Measurements from ENCODE around the gene ATP1B4.

- TF ChIP-seq, protein P1, sequence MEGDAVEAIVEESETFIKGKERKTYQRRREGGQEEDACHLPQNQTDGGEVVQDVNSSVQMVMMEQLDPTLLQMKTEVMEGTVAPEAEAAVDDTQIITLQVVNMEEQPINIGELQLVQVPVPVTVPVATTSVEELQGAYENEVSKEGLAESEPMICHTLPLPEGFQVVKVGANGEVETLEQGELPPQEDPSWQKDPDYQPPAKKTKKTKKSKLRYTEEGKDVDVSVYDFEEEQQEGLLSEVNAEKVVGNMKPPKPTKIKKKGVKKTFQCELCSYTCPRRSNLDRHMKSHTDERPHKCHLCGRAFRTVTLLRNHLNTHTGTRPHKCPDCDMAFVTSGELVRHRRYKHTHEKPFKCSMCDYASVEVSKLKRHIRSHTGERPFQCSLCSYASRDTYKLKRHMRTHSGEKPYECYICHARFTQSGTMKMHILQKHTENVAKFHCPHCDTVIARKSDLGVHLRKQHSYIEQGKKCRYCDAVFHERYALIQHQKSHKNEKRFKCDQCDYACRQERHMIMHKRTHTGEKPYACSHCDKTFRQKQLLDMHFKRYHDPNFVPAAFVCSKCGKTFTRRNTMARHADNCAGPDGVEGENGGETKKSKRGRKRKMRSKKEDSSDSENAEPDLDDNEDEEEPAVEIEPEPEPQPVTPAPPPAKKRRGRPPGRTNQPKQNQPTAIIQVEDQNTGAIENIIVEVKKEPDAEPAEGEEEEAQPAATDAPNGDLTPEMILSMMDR (IDR thresholded peaks at IDR 0.05) = no peak
- TF ChIP-seq POLR2AphosphoS5 (IDR thresholded peaks at IDR 0.05; ENCODE audit: insufficient read depth in 1 of 2, low read depth in 1 of 2) (no peak), POLR2A (IDR thresholded peaks at IDR 0.05) (no peak)
Measured at GRCh38 chrX:120380699-120381098, 18.8 kb downstream of the ATP1B4 start.
